Pancreas (tissue), 10 donors: ENCODE results near the gene PALM3. TPM values are rescaled to one million over a fixed set of nuclear protein-coding genes. Genes with fewer than 3 reads are reported as not detected.

Experiments
- ATAC-seq, 4 donors: fragments of 200-7000 bp; cut with Tn5 transposase; one replicate each; pipeline versions ENCODE4 v1.8.0 to v1.9.1; 2020; ENCODE audit warnings: mild to moderate bottlenecking in 4 of 4, moderate library complexity in 4 of 4
- DNase-seq, 6 donors: peaks; one replicate each; pipeline ENCODE4 v3.0.0-alpha.2; 2020
- FAIRE-seq: peaks from 2 replicates; lab custom pipeline; 2012; peaks lifted over from hg19 to GRCh38; lab: Jason Lieb, UNC
- H3K27ac ChIP-seq, 4 donors: fragments of 200-600 bp; sonication (generic); 1 replicate in 3 of 4; 2 replicates in 1 of 4; pipeline versions ENCODE4 v1.5.0 to v1.8.0; 2020
- H3K27me3 ChIP-seq, 4 donors: fragments of 200-600 bp; one replicate each; pipeline ENCODE4 v1.8.0; 2021
- H3K36me3 ChIP-seq, 3 donors: fragments of 200-600 bp; sonication (generic) in 1 of 3; one replicate each; pipeline versions ENCODE4 v1.5.0 to v1.8.0; 2020 to 2021
- H3K4me1 ChIP-seq, 3 donors: fragments of 200-600 bp; one replicate each; pipeline ENCODE4 v1.8.0; 2021
- H3K4me3 ChIP-seq, 4 donors: fragments of 200-600 bp; sonication (generic) in 2 of 4; one replicate each; pipeline versions ENCODE4 v1.5.0 to v1.8.0; 2020 to 2021
- H3K9me3 ChIP-seq, 4 donors: fragments of 200-600 bp; one replicate each; pipeline ENCODE4 v1.8.0; 2021
- WGBS, 2 donors: extraction: QIAGEN DNeasy Blood & Tissue Kit; methylation state at CpG; one replicate each; pipeline ENCODE4 v1.1.7; 2013; 5-methylcytosine and 5-hydroxymethylcytosine counted together
- intact Hi-C, 3 donors: fragments of 100-400 bp; cut with DNase I; formaldehyde crosslinking; loops; one replicate each; pipeline versions ENCODE4 v1.11.1 to v1.14.2; 2022
- polyA plus RNA-seq, 2 donors: library from polyadenylated mRNA; stranded (reverse); fragments of 200-250 nt; gene quantifications; one replicate each; pipeline ENCODE4 v1.2.3, GENCODE V29; 2013
- total RNA-seq, 6 donors: library from RNA; stranded (reverse); fragmentation: NEBNext Ultra II Directional in 4 of 6; extraction: Animal tissue kit (Norgen Biotek cat#: 25700) in 4 of 6; gene quantifications; one replicate each; pipeline versions ENCODE4 v1.2.1 to v1.2.4, GENCODE V29; 2021 to 2023
- TF ChIP-seq, protein P1 (sequence below), 4 donors: fragments of 200-600 bp; sonication (generic) in 3 of 4; IDR thresholded peaks; one replicate each; pipeline versions ENCODE4 v1.5.0 to v1.8.0; 2021; ENCODE audit warnings: antibody characterized with exemption in 4 of 4
- donor health status: healthy with polysubstance abuse.
- donor health status: DM: no; HTN: no; CAD: no; lungs with moderate emphysema.
- donor health status: DM: no; HTN: no; CAD: no.
- donor health status: control.
- donor health status: control.
- donor health status: Bipolar disorder and iron deficiency.
- donor health status: DM: yes; HTN: yes; CAD: no.
- donor health status: DM: no; HTN: no; CAD: no.
- donor health status: DM: no; HTN: no; CAD: no.
- donor health status: DM: yes; HTN: yes; CAD: no.

PALM3 gene
- 10 to 100 TPM in 5 of 6 donors, 1 to 10 TPM in 1; 5.6 to 21.2 (median 15.9) TPM for total RNA-seq
- 100 to 1,000 TPM in 1 of 2 donors, 10 to 100 TPM in 1; 61.9 to 155 TPM for polyA plus RNA-seq

- peak; percentile 89 to 97 (median 94) for ATAC-seq
Observed at GRCh38 chr19:14061751-14062557, at the start of gene PALM3. Gene PALM3 (minus strand): TSS chr19:14062076. CDS start chr19:14061980, 96 bp downstream.

GRCh38 chr19:14111486-14111885 lies 49.6 kb upstream of the PALM3 start:
- intact Hi-C loops = no loop called here
- Histone ChIP-seq H3K27me3 (no peaks in the 10 kb centered on the region), H3K9me3 (no peaks in the 10 kb centered on the region), H3K4me3 (no peak overlapping the region), H3K36me3 (no peaks in the 10 kb centered on the region), H3K4me1 (peaks cover 14 to 28% (median 15%) of the 10 kb centered on the region in 3 donors), H3K27ac (no peak overlapping the region)
- WGBS, 2 donors = 82 to 97% methylated on average over 1 of the region's 1 CpG
- DNase-seq (no peak), ATAC-seq (no peak), FAIRE-seq (no peak)
- TF ChIP-seq, protein P1, sequence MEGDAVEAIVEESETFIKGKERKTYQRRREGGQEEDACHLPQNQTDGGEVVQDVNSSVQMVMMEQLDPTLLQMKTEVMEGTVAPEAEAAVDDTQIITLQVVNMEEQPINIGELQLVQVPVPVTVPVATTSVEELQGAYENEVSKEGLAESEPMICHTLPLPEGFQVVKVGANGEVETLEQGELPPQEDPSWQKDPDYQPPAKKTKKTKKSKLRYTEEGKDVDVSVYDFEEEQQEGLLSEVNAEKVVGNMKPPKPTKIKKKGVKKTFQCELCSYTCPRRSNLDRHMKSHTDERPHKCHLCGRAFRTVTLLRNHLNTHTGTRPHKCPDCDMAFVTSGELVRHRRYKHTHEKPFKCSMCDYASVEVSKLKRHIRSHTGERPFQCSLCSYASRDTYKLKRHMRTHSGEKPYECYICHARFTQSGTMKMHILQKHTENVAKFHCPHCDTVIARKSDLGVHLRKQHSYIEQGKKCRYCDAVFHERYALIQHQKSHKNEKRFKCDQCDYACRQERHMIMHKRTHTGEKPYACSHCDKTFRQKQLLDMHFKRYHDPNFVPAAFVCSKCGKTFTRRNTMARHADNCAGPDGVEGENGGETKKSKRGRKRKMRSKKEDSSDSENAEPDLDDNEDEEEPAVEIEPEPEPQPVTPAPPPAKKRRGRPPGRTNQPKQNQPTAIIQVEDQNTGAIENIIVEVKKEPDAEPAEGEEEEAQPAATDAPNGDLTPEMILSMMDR (IDR thresholded peaks at IDR 0.05) = no peak

More at GRCh38 chr19:14061751-14062557, at the start of gene PALM3:
- H3K27ac ChIP-seq = peak within 1 kb of the TSS; percentile 51 to 89 (median 82)
- no peaks in the 10 kb centered on the region for H3K27me3 ChIP-seq
- FAIRE-seq (no peak), DNase-seq (peak; percentile 85 to 96 (median 92))
- H3K4me3 ChIP-seq = peak within 1 kb of the TSS; percentile 23 to 51 (median 32)
- no peaks in the 10 kb centered on the region for H3K36me3 ChIP-seq
- H3K9me3 ChIP-seq = no peaks in the 10 kb centered on the region
- TF ChIP-seq, protein P1 (IDR thresholded peaks at IDR 0.05) = no peak
- H3K4me1 ChIP-seq = peaks cover 0 to 22% (median 15%) of the 10 kb centered on the region in 3 donors
- 15 to 21% methylated on average over 19 of the region's 19 CpGs for WGBS, 2 donors
- intact Hi-C loops = no loop called here

GRCh38 chr19:14110650-14111049 lies 48.8 kb upstream of the PALM3 start:
- intact Hi-C loops = no loop called here
- ATAC-seq = no peak
- DNase-seq = no peak
- no peaks in the 10 kb centered on the region for H3K27me3 ChIP-seq
- FAIRE-seq = no peak
- H3K27ac ChIP-seq = no peak overlapping the region
- no peaks in the 10 kb centered on the region for H3K36me3 ChIP-seq
- peaks cover 8 to 19% (median 14%) of the 10 kb centered on the region in 3 donors for H3K4me1 ChIP-seq
- no peak overlapping the region for H3K4me3 ChIP-seq
- no peaks in the 10 kb centered on the region for H3K9me3 ChIP-seq
- TF ChIP-seq, protein P1 (IDR thresholded peaks at IDR 0.05) = no peak
- WGBS, 2 donors = 57% methylated on average over 2 of the region's 2 CpGs

GRCh38 chr19:14107581-14108461 lies 45.9 kb upstream of the PALM3 start:
- intact Hi-C loops = no loop called here
- Histone ChIP-seq H3K27me3 (no peaks in the 10 kb centered on the region), H3K4me1 (peaks cover 2 to 5% (median 3%) of the 10 kb centered on the region in 3 donors), H3K4me3 (no peak overlapping the region), H3K36me3 (no peaks in the 10 kb centered on the region), H3K27ac (no peak overlapping the region), H3K9me3 (no peaks in the 10 kb centered on the region)
- no peak for ATAC-seq
- no peak for DNase-seq
- FAIRE-seq = no peak
- TF ChIP-seq, protein P1 (IDR thresholded peaks at IDR 0.05) = no peak
- WGBS, 2 donors = 83 to 86% methylated on average over 23 of the region's 23 CpGs
